Left lung (tissue), 10 donors: ENCODE measurements around the gene EHD1. TPM values are rescaled to one million over a fixed set of nuclear protein-coding genes. Genes with fewer than 3 reads are reported as not detected.

ENCODE experiments used
- ATAC-seq: fragments of 200-7000 bp; cut with Tn5 transposase; one replicate; pipeline ENCODE4 v1.9.1; 2020; ENCODE audit warnings: moderate library complexity
- DNase-seq, 4 donors: peaks; one replicate each; pipeline ENCODE4 v3.0.0-alpha.2; 2013 to 2020
- H3K27ac ChIP-seq, 2 donors: fragments of 200-600 bp; sonication (generic) in 1 of 2; one replicate each; pipeline versions ENCODE4 v1.5.0 to v1.8.0; 2020 to 2021
- H3K27me3 ChIP-seq, 2 donors: fragments of 200-600 bp; sonication (generic) in 1 of 2; one replicate each; pipeline versions ENCODE4 v1.5.0 to v1.8.0; 2020 to 2021
- H3K36me3 ChIP-seq, 2 donors: fragments of 200-600 bp; sonication (generic) in 1 of 2; one replicate each; pipeline versions ENCODE4 v1.5.0 to v1.8.0; 2020 to 2021
- H3K4me1 ChIP-seq, 2 donors: fragments of 200-600 bp; one replicate each; pipeline ENCODE4 v1.8.0; 2021
- H3K4me3 ChIP-seq, 2 donors: fragments of 200-600 bp; sonication (generic) in 1 of 2; one replicate each; pipeline versions ENCODE4 v1.5.0 to v1.8.0; 2020 to 2021; ENCODE audit warnings: mild to moderate bottlenecking in 1 of 2
- H3K9me3 ChIP-seq, 2 donors: fragments of 200-600 bp; sonication (generic) in 1 of 2; one replicate each; pipeline versions ENCODE4 v1.5.0 to v1.8.0; 2020 to 2021
- CTCF ChIP-seq, 2 donors: fragments of 200-600 bp; sonication (generic) in 1 of 2; IDR thresholded peaks; one replicate each; pipeline versions ENCODE4 v1.5.0 to v1.8.0; 2021; ENCODE audit warnings: antibody characterized with exemption in 2 of 2
- intact Hi-C, 2 donors: fragments of 100-400 bp; cut with DNase I; formaldehyde crosslinking; loops; one replicate each; pipeline versions ENCODE4 v1.11.2 to v1.14.2; 2022
- polyA plus RNA-seq, 6 donors: library from polyadenylated mRNA; unstranded; fragments of 120-200 nt; gene quantifications; one replicate each; pipeline ENCODE4 v1.2.1, GENCODE V29; 2013; ENCODE audit not compliant: insufficient read length in 6 of 6
- total RNA-seq, 2 donors: library from RNA; stranded (reverse); fragmentation: NEBNext Ultra II Directional; extraction: Animal tissue kit (Norgen Biotek cat#: 25700); gene quantifications; one replicate each; pipeline ENCODE4 v1.2.1, GENCODE V29; 2021
- donor health status: DM: no; HTN: yes; CAD: no.
- donor health status: DM: no; HTN: no; CAD: no.

Gene EHD1
- total and polyA plus RNA-seq, 8 donors, result 44.7 to 153 (median 55.4) TPM

GRCh38 chr11:64924910-64925284 lies 46.5 kb upstream of the EHD1 start:
- intact Hi-C loops, result no loop called here
- H3K4me1 ChIP-seq, result peaks cover 10 to 27% of the 10 kb centered on the region in 2 donors
- peaks cover 0 to 32% of the 10 kb centered on the region in 2 donors for H3K36me3 ChIP-seq
- no peaks in the 10 kb centered on the region for H3K9me3 ChIP-seq
- DNase-seq, result peak in 2 of 4 donors; percentile 17 to 31
- peak overlapping the region; percentile 89 to 91 for H3K27ac ChIP-seq
- no peak for TF ChIP-seq CTCF (IDR thresholded peaks at IDR 0.05)
- H3K27me3 ChIP-seq, result no peaks in the 10 kb centered on the region
- ATAC-seq, result no peak
- H3K4me3 ChIP-seq, result peak overlapping the region; percentile 69 to 95

- Histone ChIP-seq H3K4me1 (peaks cover 10 to 27% of the 10 kb centered on the region in 2 donors), H3K4me3 (peak within 1 kb of the TSS; percentile 69 to 95), H3K36me3 (peaks cover 0 to 26% of the 10 kb centered on the region in 2 donors), H3K27ac (peak within 1 kb of the TSS; percentile 89 to 91), H3K27me3 (no peaks in the 10 kb centered on the region), H3K9me3 (no peaks in the 10 kb centered on the region)
- TF ChIP-seq CTCF (IDR thresholded peaks at IDR 0.05), result no peak
- intact Hi-C loops, result no loop called here
- DNase-seq (peak; percentile 82 to 96 (median 94)), ATAC-seq (peak; percentile 98)
Measured at GRCh38 chr11:64923944-64924909, 45.8 kb upstream of the EHD1 start, which contains the start of gene PPP2R5B. PPP2R5B (plus strand) TSS chr11:64924689; CDS start chr11:64925735, 1,046 bp downstream.

- H3K4me1 ChIP-seq, result peaks cover 10 to 32% of the 10 kb centered on the region in 2 donors
- TF ChIP-seq CTCF (IDR thresholded peaks at IDR 0.05), result no peak
- intact Hi-C loops, result no loop called here
- H3K27me3 ChIP-seq, result no peaks in the 10 kb centered on the region
- H3K4me3 ChIP-seq, result no peak overlapping the region
- H3K27ac ChIP-seq, result peak overlapping the region in 1 of 2 donors; percentile 91
- peaks cover 0 to 18% of the 10 kb centered on the region in 2 donors for H3K36me3 ChIP-seq
- ATAC-seq (no peak), DNase-seq (peak in 1 of 4 donors; percentile 77)
- H3K9me3 ChIP-seq, result no peaks in the 10 kb centered on the region
Measured at GRCh38 chr11:64923151-64923661, 44.8 kb upstream of the EHD1 start.

GRCh38 chr11:64921384-64921783 lies 43.0 kb upstream of the EHD1 start:
- no peak for TF ChIP-seq CTCF (IDR thresholded peaks at IDR 0.05)
- Histone ChIP-seq H3K36me3 (no peaks in the 10 kb centered on the region), H3K27ac (no peak overlapping the region), H3K4me3 (no peak overlapping the region), H3K9me3 (no peaks in the 10 kb centered on the region), H3K4me1 (peaks cover 14 to 38% of the 10 kb centered on the region in 2 donors), H3K27me3 (no peaks in the 10 kb centered on the region)
- intact Hi-C loops, result no loop called here
- DNase-seq (no peak), ATAC-seq (no peak)

GRCh38 chr11:64920124-64920523 lies 41.7 kb upstream of the EHD1 start:
- peaks cover 18 to 38% of the 10 kb centered on the region in 2 donors for H3K4me1 ChIP-seq
- no peak overlapping the region for H3K27ac ChIP-seq
- TF ChIP-seq CTCF (IDR thresholded peaks at IDR 0.05), result no peak
- intact Hi-C loops, result no loop called here
- H3K27me3 ChIP-seq, result no peaks in the 10 kb centered on the region
- ATAC-seq (no peak), DNase-seq (no peak)
- no peaks in the 10 kb centered on the region for H3K36me3 ChIP-seq
- H3K4me3 ChIP-seq, result no peak overlapping the region
- H3K9me3 ChIP-seq, result no peaks in the 10 kb centered on the region
